GM18505 (cell line): ENCODE results near the gene PHLDA1.

Experiments
- ATAC-seq: cut with Tn5 transposase; IDR thresholded peaks from one replicate; pipeline ENCODE4 v1.9.1; 2021; ENCODE audit not compliant: unreplicated experiment
- POLR2A ChIP-seq: IDR thresholded peaks from 4 replicates; pipeline ENCODE4 v1.6.1; 2011; ENCODE audit warnings: borderline replicate concordance; ENCODE audit not compliant: insufficient read depth, insufficient read length; ENCODE audit errors: extremely low read depth

PHLDA1 gene

GRCh38 chr12:76030341-76031080 is 1.1 kb downstream of the PHLDA1 start:
- ATAC-seq: no peak
- no peak for TF ChIP-seq POLR2A

GRCh38 chr12:76029982-76030340 is 1.6 kb downstream of the PHLDA1 start:
- no peak for TF ChIP-seq POLR2A
- no peak for ATAC-seq

DNA sequence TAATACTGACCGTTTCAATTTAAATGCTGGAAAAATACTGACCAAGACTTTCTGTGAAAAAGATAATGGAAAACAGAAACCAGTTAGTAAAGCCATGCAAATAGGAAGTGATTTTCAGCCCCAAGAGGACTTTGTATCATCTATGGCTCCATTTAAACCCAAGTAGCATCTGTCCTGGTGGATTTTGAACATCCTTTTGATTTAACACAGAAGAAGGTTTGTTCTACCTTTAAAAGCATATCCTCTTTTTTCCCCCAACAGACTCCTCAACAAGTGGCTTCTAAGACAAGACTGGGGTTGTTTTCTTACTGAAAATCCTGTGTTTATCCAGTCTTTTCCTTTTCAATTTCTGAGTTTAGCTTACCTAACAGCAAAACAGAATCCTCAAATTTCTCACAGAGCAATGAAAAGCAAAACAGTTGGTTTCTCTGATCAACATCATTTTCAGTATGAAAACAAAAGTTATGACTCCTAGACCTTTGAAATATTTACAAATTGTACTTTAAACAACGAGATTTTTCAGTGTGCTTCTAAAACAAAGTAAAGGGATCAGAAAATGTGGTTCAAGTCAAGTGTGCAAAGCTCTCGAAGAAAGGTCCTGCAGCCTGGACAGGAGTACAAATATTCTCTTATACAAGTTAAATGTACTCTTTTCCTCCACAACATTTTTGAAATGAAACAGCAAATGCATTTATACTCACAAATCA is 2.9 kb downstream of the PHLDA1 start:
- no peak for TF ChIP-seq POLR2A
- ATAC-seq: no peak

- no peak for TF ChIP-seq POLR2A
- ATAC-seq: no peak
These were observed 4.9 kb downstream of the PHLDA1 start for GRCh38 chr12:76026643-76027063.

- ATAC-seq: no peak
- no peak for TF ChIP-seq POLR2A
These were observed 5.7 kb downstream of the PHLDA1 start for GRCh38 chr12:76025601-76026575.

DNA sequence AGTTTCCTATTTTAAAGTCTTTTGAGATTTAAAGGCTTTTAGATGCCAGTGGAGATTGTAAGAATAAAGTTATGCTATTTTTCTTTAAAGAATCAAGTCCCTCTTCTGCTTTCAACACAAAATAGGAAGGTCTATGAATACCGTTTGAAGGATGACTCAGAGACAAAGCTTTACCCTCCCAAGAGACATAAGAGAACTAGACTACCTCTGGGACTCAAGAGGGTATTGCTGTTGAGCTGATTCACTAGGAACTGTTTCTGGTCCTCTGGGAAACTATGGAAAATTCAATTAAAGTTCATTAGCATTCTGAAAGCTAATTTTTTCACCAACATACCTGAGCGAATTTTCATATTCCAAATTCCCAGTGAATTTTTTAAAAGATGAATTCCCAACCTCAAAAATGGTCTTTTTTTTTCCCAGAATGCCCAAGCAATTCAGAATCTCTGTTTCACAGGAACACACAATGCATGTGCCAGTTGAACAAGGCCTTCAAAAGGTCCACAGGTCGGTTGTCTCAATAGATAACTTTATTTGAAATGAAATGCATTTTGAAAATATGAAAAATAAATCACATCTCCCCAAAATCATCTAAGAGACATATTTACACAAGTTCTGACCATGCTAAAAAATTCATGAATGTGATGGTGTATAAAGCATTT is 6.5 kb downstream of the PHLDA1 start:
- ATAC-seq: no peak
- TF ChIP-seq POLR2A: no peak

GRCh38 chr12:76024102-76024781 is 7.3 kb downstream of the PHLDA1 start:
- no peak for ATAC-seq
- no peak for TF ChIP-seq POLR2A

DNA sequence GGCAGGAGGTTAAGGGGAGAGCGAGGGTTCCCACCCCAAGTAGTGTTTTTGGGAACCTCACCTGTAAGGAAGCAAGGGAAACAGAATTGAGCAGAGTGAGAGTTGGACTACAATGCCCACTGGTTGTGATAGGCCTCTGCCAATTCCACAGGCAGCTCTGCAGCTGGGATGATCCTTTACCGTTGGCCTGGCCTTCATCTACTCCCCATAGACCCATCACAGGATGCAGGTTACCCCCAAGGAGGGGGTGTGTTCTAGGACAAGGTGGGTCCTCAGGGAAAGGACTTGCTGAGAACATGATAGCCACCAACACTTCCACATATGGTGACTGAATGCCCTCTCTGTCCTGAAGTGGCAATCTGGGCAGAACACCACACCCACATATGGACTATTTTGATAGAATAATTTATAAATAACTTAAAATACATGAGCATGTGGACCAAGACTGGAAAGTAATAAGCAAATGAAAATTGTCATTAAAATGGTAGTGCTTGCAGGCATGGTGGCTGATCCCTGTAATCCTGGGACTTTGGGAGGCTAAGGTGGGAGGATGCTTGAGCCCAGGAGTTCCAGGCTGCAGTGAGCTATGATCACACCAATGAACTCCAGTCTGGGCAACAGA is 8.4 kb downstream of the PHLDA1 start:
- no peak for TF ChIP-seq POLR2A
- no peak for ATAC-seq

DNA sequence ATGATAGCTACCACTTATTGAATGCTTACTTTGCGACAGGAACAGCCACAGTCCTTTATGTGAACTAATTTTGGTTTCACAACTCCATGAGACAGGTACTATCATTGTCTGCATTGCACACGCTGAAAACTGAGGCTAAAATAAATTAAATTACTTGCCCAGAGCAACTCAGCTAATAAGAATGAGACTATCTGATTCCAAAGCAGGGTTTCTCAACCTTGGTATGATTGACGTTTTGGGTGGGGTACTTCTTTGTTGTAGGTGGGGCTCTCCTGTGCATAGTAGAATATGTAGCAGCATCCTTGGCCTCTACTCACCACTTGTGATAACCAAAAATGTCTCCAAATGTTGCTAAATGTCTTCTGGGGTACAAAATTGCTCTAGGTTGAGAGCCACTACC is 9.1 kb downstream of the PHLDA1 start:
- no peak for ATAC-seq
- no peak for TF ChIP-seq POLR2A

GRCh38 chr12:76020731-76021672 is 10.6 kb downstream of the PHLDA1 start:
- ATAC-seq: peak; percentile 45
- TF ChIP-seq POLR2A: no peak

DNA sequence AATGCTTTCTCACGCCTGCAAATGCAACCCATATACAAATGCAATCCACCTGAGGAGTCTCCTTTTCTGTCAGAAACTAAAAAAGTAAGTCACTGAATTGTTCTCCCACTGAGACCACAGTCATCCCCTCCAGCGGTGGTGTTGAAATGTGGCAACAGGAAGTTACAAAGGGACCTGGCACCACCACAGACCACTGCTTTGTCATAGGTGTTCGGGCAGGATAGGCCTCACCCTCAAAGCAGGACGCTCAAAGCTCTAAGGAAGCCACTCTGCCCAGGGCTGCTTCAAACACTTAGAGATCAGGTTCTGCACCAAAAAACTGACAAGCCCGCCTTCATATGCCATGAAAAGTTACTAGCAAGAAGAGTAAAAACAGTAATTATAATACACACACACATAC is 11.3 kb downstream of the PHLDA1 start:
- TF ChIP-seq POLR2A: no peak
- ATAC-seq: peak; percentile 57
